Amniotic epithelial cell (primary cell): ENCODE results near the gene MFSD1.

Experiments used
- DNase-seq: peaks from one replicate; pipeline ENCODE4 v3.0.0-alpha.2; 2010; ENCODE audit warnings: low read depth

Gene MFSD1

GRCh38 chr3:158819282-158819681 lies 17.4 kb downstream of the MFSD1 start:
- no peak for DNase-seq

- no peak for DNase-seq
These were observed 18.7 kb downstream of the MFSD1 start for GRCh38 chr3:158820521-158820920.

- DNase-seq = no peak
These were observed 20.0 kb downstream of the MFSD1 start for GRCh38 chr3:158821847-158822246.

- no peak for DNase-seq
These were observed 21.6 kb downstream of the MFSD1 start for GRCh38 chr3:158823426-158823825.

GRCh38 chr3:158827773-158828172 lies 25.9 kb downstream of the MFSD1 start:
- no peak for DNase-seq

DNA sequence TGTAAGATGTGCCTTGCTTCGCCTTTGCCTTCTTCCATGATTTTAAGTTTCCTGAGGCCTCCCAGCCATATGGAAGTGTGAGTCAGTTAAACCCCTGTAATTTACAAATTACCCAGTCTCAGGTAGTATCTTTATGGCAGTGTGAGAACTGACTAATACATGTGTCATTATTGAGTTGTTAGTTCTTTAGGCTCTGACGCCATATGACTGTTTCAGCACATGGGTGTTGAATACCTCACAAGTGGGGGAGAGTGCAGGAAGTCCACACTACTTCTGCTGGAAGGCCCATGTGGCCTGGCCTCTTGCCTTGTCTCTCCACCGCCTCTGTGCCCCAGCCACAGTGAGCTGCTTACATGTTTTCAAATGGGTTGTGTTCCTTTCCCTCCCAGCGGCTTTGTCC lies 28.5 kb downstream of the MFSD1 start:
- peak; percentile 62 for DNase-seq

GRCh38 chr3:158831861-158832260 lies 30.0 kb downstream of the MFSD1 start:
- DNase-seq = no peak

GRCh38 chr3:158835631-158836030 lies 33.8 kb downstream of the MFSD1 start:
- DNase-seq = no peak

GRCh38 chr3:158836312-158836711 lies 34.5 kb downstream of the MFSD1 start:
- no peak for DNase-seq

DNA sequence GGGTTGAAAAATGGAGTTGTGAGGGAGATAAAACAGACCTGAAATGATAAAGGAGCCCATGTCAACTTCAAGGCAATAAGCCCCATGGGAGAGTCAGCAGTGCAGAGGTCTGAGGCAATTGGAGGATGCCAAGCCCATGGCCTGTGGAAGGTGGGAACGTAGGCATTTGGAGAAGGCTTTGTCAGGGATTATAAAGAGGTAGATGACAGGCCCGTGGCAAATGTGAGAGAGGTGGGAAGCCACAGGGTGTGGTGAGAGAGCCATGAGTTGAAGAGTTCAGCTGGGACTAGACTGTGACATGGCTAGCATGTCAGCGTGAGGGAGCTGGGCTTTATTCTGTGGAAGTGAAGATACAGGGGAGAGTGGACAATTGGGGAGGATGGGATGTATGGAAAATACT lies 35.4 kb downstream of the MFSD1 start:
- DNase-seq = no peak

GRCh38 chr3:158839966-158840365 lies 38.1 kb downstream of the MFSD1 start:
- no peak for DNase-seq

DNA sequence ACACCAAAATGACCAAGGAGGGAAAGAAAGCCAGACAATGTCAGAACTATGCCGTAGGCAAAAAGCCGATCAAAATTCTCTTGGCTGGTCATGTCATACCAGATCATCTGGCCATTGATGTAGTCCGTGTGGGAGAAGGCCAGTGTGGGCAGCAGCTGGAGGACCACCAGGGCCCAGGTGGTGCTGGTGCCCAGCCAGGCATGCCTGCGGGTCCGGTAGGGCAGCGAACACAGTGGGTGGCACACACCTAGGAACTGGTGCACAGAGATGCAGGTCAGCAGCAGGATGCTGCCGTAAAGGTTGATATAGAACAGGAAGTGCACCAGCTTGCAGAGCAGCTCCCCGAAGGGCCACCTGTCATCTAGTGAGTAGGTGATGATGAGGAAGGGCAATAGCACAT lies 39.5 kb downstream of the MFSD1 start:
- no peak for DNase-seq

DNA sequence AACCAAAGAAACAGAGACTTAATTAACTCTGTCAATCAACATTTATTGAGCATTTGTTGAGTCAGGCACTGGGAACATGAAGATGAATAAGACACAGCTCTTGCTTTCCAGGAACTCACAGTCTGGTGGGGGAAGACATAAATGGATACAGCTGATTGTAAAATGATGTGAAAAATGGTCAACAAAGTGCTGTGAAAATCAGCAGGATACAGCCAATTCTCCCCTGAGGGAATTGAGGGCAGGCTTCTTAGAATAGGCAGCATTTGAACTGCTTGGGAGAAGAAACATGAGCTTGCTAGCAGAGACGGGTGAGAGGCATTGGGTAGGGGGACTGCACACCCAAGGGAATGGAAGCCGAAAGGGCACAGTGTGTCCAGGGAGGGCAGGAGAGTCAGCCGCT lies 41.1 kb downstream of the MFSD1 start:
- no peak for DNase-seq

DNA sequence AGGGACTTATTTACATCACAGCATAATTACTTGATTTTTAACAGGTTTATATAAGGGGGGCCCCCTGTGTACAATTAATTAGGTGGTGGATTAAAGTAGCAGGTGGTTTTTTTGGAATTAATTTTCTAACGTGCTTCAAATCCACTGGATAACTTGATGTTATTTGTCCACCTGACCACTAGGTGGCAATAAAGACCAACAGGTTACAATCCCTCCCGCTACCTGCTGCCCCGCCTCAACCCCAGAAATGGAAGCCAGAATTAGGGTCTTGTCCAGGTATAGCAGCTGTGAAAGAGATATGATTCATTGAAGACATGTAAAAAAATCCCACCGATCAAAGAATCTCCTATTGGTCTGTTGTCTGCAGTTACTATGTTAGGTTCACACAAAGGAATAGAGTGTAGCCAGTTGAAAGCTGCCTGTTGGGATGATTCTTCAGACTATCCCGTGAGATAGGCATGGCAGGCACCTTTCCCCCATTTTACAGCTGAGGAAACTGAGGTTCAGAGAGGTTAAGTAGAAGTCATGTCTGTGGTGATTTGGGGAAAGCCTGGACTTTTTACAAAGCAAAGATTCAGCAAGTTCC lies 44.0 kb downstream of the MFSD1 start:
- peak; percentile 19 for DNase-seq

DNA sequence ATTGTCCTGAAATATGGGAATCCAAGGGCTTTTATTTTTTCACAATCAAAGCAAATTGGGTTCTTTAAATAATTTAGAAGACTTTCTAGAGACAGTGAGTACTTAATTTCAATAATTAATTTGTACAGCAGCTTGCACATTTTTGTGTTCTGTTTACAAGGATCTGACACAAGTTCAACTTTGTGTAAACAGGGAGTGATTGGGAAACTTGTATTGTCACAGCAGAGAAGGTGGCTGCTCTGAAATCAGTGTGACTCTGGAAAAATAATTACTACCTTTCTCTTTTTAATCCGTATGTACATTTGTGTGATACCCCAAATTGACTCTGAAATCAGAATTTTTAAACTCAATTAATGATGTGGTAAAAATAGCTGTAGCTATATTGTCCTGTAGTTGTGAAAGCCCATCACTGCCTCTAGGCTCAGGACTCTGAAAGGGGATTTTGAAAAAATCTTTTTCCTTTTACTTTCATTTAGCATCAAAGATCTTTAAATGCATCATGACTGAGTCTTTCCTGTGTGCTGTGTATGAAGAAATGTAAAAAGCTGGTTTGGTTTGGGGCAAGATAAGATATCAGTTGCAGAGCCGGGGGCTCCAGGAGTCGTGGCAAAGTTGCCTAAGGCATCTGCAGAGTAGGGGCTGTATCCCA lies 45.1 kb downstream of the MFSD1 start:
- DNase-seq = no peak

DNA sequence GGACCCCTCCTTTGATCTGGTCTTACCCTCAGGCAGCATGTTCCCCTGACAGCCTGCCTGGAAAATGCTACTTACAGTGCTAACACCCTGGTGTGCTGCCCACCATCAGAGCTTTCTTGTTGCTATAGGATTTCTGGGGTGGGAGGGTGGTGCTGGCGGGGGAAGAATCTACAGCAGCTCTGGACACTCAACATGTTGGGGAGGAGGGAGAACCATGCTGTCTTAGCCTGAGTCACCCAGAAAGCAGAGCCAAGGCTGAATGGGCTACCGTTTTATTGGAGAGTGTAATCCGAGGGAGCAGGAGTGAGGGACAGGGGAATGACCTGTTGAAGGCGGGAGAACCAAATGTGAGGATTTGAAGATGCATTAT lies 45.6 kb downstream of the MFSD1 start:
- DNase-seq = peak; percentile 5

DNA sequence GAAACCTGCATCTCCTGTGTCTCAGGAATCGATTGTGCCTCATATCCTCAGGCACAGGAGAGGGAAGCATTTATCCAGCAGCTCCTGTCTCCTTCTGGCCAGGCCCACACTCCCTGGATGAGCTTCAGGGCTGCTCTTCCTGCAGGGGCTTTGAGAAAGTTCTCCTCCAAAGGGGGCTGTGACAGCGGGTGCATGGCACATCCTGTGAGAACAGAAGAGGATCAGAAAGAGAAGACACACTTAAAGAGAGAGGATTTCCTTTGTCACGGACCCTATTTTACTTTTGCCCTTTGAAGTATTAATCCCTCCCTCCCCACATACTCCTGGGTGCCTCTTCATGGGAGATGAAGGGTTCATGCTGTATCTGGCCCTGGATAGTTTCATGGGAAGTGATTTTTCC lies 46.0 kb downstream of the MFSD1 start:
- DNase-seq = no peak

GRCh38 chr3:158849757-158850156 lies 47.9 kb downstream of the MFSD1 start:
- no peak for DNase-seq

DNA sequence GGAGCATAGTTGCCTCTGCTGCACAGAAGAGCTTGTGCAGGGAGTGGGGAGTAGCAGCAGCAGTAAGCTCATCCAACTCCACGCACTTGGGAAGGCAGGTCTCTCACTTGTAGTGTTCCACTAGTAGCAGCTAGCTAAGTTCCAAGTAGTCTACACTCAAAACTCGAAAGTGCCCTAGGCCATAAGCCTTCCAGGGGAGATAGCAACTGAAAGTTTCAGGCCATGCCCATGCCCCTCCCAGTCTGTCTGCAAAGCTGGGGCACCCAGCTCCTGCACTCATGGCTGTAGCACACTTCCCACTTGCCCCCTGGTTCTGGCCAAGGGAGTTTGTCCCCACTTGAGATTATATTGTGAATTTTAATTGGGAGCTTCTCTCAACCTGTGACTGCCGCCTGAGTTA lies 57.5 kb downstream of the MFSD1 start:
- DNase-seq = no peak

DNA sequence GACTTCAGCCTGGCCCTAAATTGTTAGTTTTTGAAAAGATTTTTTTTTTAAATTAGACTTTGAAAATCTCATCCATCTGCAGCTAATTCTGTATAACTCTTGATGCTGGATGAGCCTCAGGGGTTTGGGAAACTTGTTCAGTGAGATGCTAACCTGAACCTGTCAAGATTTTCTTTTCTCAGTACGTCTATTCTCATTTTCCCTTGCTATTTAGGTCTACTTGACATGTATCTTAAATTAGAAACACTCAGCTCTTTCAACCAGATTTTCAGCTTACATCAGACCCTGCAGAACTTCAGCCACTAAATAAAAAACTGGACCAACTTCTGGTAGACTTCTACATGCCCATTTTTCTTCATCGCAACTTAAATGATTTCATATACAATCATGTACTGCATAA lies 61.4 kb downstream of the MFSD1 start:
- no peak for DNase-seq

DNA sequence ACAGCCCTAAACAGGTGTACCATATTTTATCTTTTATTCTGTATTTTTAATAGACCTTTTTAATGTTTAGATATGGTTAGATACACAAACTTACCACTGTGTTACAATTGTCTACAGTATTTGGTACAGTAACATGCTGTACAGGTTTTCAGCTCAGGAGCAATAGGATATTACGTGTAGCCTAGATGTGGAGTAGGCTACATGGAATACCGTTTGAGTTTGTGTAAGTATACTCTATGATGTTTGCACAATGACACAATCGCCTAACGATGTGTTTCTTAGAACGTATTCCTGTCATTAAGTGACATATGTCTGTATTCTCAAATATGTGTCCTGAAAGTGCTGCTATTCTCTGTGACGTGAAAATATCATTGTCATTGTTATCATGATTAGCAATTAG lies 62.6 kb downstream of the MFSD1 start:
- no peak for DNase-seq

- no peak for DNase-seq
These were observed 73.8 kb downstream of the MFSD1 start for GRCh38 chr3:158875700-158876099.
